ENCODE results near the gene BRIP1. TPM values are rescaled to one million over a fixed set of nuclear protein-coding genes. Genes with fewer than 3 reads are reported as not detected.

BRIP1 gene
- total RNA-seq, 4 donors from 2014 or later, result 0.13 to 0.42 (median 0.31) TPM

DNA sequence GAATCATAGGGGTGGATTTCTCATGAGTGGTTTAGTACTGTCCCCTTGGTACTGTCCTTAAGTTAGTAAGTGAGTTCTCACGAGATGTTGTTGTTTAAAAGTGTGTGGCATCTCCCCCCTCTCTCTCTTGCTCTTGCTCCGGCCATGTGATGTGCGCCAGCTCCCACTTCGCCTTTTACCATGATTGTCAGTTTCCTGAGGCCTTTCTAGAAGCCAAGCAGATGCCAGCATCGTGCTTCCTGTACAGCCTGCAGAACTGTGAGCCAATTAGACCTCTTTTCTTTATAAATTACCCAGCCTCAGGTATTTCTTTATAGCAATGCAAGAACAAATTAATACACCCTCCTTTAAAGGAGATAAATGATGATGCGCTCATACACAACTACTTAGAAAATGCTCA is 222.2 kb downstream of the BRIP1 start:
- TF ChIP-seq, protein P1, sequence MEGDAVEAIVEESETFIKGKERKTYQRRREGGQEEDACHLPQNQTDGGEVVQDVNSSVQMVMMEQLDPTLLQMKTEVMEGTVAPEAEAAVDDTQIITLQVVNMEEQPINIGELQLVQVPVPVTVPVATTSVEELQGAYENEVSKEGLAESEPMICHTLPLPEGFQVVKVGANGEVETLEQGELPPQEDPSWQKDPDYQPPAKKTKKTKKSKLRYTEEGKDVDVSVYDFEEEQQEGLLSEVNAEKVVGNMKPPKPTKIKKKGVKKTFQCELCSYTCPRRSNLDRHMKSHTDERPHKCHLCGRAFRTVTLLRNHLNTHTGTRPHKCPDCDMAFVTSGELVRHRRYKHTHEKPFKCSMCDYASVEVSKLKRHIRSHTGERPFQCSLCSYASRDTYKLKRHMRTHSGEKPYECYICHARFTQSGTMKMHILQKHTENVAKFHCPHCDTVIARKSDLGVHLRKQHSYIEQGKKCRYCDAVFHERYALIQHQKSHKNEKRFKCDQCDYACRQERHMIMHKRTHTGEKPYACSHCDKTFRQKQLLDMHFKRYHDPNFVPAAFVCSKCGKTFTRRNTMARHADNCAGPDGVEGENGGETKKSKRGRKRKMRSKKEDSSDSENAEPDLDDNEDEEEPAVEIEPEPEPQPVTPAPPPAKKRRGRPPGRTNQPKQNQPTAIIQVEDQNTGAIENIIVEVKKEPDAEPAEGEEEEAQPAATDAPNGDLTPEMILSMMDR (IDR thresholded peaks at IDR 0.05), result no peak
- TF ChIP-seq POLR2AphosphoS5 (IDR thresholded peaks at IDR 0.05) (no peak), POLR2A (IDR thresholded peaks at IDR 0.05; ENCODE audit: low read depth) (no peak), EP300 (IDR thresholded peaks at IDR 0.05) (no peak)
- WGBS, result 88% methylated on average over 6 of the region's 6 CpGs
- no peak for DNase-seq (ENCODE audit: extremely low spot score)
- H3K27ac ChIP-seq (replicated peaks in 1 of 4), result no peak overlapping the region
- intact Hi-C loops (cut with DNase I), result no loop called here
- no peak overlapping the region for H3K4me3 ChIP-seq
- H3K36me3 ChIP-seq, result no peaks in the 10 kb centered on the region
- H3K9me3 ChIP-seq, result peaks cover 0 to 8% (median 0%) of the 10 kb centered on the region in 4 donors
- peaks cover 0 to 4% (median 0%) of the 10 kb centered on the region in 4 donors for H3K27me3 ChIP-seq
- no peaks in the 10 kb centered on the region for H3K4me1 ChIP-seq

- Histone ChIP-seq H3K9me3 (peaks cover 0 to 13% (median 0%) of the 10 kb centered on the region in 4 donors), H3K27me3 (peaks cover 0 to 4% (median 0%) of the 10 kb centered on the region in 4 donors), H3K4me1 (no peaks in the 10 kb centered on the region), H3K4me3 (no peak overlapping the region), H3K27ac (replicated peaks in 1 of 4) (no peak overlapping the region), H3K36me3 (no peaks in the 10 kb centered on the region)
- TF ChIP-seq, protein P1 (IDR thresholded peaks at IDR 0.05), result no peak
- TF ChIP-seq EP300 (IDR thresholded peaks at IDR 0.05), result no peak
- TF ChIP-seq POLR2A (IDR thresholded peaks at IDR 0.05; ENCODE audit: low read depth), result no peak
- no peak for TF ChIP-seq POLR2AphosphoS5 (IDR thresholded peaks at IDR 0.05)
- 94% methylated on average over 1 of the region's 1 CpG for whole genome bisulfite sequencing
- DNase-seq (ENCODE audit: extremely low spot score), result no peak
- intact Hi-C loops (cut with DNase I), result no loop called here
Measured at GRCh38 chr17:61639818-61640217, 223.5 kb downstream of the BRIP1 start.

DNA sequence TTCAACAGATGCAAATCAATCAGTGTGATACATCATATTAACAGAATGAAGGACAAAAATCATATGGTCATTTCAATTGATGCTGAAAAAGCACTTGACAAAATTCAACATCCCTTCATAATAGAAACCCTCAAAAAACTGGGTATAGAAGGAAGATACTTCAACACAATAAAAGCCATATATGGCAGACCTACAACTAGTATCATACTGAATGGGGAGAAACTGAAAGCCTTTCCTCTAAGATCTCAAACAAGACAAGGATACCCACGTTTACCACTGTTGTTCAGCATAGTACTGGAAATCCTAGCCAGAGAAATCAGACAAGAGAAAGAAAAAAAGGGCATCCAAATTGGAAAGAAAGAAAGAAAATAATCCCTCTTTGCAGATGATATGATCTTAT is 225.2 kb downstream of the BRIP1 start:
- Histone ChIP-seq H3K27me3 (peaks cover 0 to 4% (median 0%) of the 10 kb centered on the region in 4 donors), H3K9me3 (peaks cover 0 to 16% (median 0%) of the 10 kb centered on the region in 4 donors), H3K4me1 (no peaks in the 10 kb centered on the region), H3K4me3 (no peak overlapping the region), H3K36me3 (no peaks in the 10 kb centered on the region), H3K27ac (replicated peaks in 1 of 4) (no peak overlapping the region)
- WGBS, result 44% methylated on average over 1 of the region's 1 CpG
- DNase-seq (ENCODE audit: extremely low spot score), result no peak
- TF ChIP-seq POLR2AphosphoS5 (IDR thresholded peaks at IDR 0.05) (no peak), POLR2A (IDR thresholded peaks at IDR 0.05; ENCODE audit: low read depth) (no peak), EP300 (IDR thresholded peaks at IDR 0.05) (no peak)
- TF ChIP-seq, protein P1 (IDR thresholded peaks at IDR 0.05), result no peak
- intact Hi-C loops (cut with DNase I), result no loop called here

- no peak for DNase-seq (ENCODE audit: extremely low spot score)
- WGBS, result 21% methylated on average over 3 of the region's 3 CpGs
- TF ChIP-seq, protein P1 (IDR thresholded peaks at IDR 0.05), result peak in 1 of 3 experiments; percentile 39
- TF ChIP-seq POLR2A (IDR thresholded peaks at IDR 0.05; ENCODE audit: low read depth), result no peak
- peaks cover 0 to 4% (median 0%) of the 10 kb centered on the region in 4 donors for H3K27me3 ChIP-seq
- peaks cover 0 to 16% (median 0%) of the 10 kb centered on the region in 4 donors for H3K9me3 ChIP-seq
- H3K4me1 ChIP-seq, result no peaks in the 10 kb centered on the region
- H3K4me3 ChIP-seq, result no peak overlapping the region
- intact Hi-C loops (cut with DNase I), result no loop called here
- no peak overlapping the region for H3K27ac ChIP-seq (replicated peaks in 1 of 4)
- no peaks in the 10 kb centered on the region for H3K36me3 ChIP-seq
Measured at GRCh38 chr17:61635913-61636432, 227.4 kb downstream of the BRIP1 start.
